Hepatocyte (in vitro differentiated cells): Measurements from ENCODE around the gene HSPA1A. TPM values are rescaled to one million over a fixed set of nuclear protein-coding genes. Genes with fewer than 3 reads are reported as not detected.
A peak's percentile ranks its signal among the peaks of the same experiment; 100 is the strongest.

ENCODE experiments used
- DNase-seq: peaks from one replicate; pipeline ENCODE4 v3.0.0-alpha.2; 2016; ENCODE audit warnings: low spot score
- H2AFZ ChIP-seq: fragments of 200-600 bp; sonication (generic); 2 replicates; pipeline ENCODE4 v1.6.0; 2016; ENCODE audit warnings: antibody characterized with exemption, mild to moderate bottlenecking
- H3K27ac ChIP-seq: fragments of 200-600 bp; sonication (generic); 2 replicates; pipeline ENCODE4 v1.5.1; 2016; ENCODE audit warnings: mild to moderate bottlenecking
- H3K27me3 ChIP-seq: fragments of 200-600 bp; sonication (generic); 2 replicates; pipeline ENCODE4 v1.6.1; 2016
- H3K36me3 ChIP-seq: fragments of 200-600 bp; sonication (generic); replicated peaks from 2 replicates; pipeline ENCODE4 v1.5.1; 2016; ENCODE audit warnings: low read depth; ENCODE audit not compliant: insufficient read depth
- H3K4me1 ChIP-seq: fragments of 200-600 bp; sonication (generic); 2 replicates; pipeline ENCODE4 v1.5.1; 2016; ENCODE audit warnings: mild to moderate bottlenecking, moderate library complexity; ENCODE audit not compliant: insufficient read depth
- H3K4me2 ChIP-seq: fragments of 200-600 bp; sonication (generic); 2 replicates; pipeline ENCODE4 v1.6.0; 2016
- H3K4me3 ChIP-seq: fragments of 200-600 bp; sonication (generic); 2 replicates; pipeline ENCODE4 v1.5.1; 2016; ENCODE audit warnings: mild to moderate bottlenecking
- H3K79me2 ChIP-seq: fragments of 200-600 bp; sonication (generic); 2 replicates; pipeline ENCODE4 v1.6.0; 2017; ENCODE audit warnings: mild to moderate bottlenecking
- H3K9me2 ChIP-seq: fragments of 200-600 bp; sonication (generic); replicated peaks from 2 replicates; pipeline ENCODE4 v1.6.0; 2017; ENCODE audit warnings: mild to moderate bottlenecking; ENCODE audit not compliant: insufficient read depth
- H3K9me3 ChIP-seq: fragments of 200-600 bp; sonication (generic); 2 replicates; pipeline ENCODE4 v1.5.1; 2016; ENCODE audit warnings: low read depth, mild to moderate bottlenecking
- H4K20me1 ChIP-seq: fragments of 200-600 bp; sonication (generic); 2 replicates; pipeline ENCODE4 v1.6.0; 2016; ENCODE audit warnings: mild to moderate bottlenecking; ENCODE audit not compliant: insufficient read depth, poor library complexity, severe bottlenecking
- EZH2 ChIP-seq: fragments of 200-600 bp; sonication (generic); IDR thresholded peaks from 2 replicates; pipeline ENCODE4 v1.6.1; 2016; ENCODE audit warnings: antibody characterized with exemption, mild to moderate bottlenecking, borderline replicate concordance
- EZH2phosphoT487 ChIP-seq: fragments of 200-600 bp; sonication (generic); IDR thresholded peaks from one replicate; pipeline ENCODE4 v1.6.1; 2018; ENCODE audit warnings: antibody characterized with exemption, mild to moderate bottlenecking, low read depth, moderate library complexity; ENCODE audit not compliant: unreplicated experiment, severe bottlenecking
- WGBS: methylation state at CpG from one replicate; pipeline ENCODE4 v1.1.6; 2016; ENCODE audit warnings: low lambda C conversion rate; ENCODE audit errors: missing lambda C conversion rate; 5-methylcytosine and 5-hydroxymethylcytosine counted together
- polyA plus RNA-seq: library from polyadenylated mRNA; unstranded; fragments of >200 nt; fragmentation: Nextera tagmentation; extraction: Ambion mirVana; gene quantifications from 2 replicates; pipeline ENCODE4 v1.2.1, GENCODE V29; 2016
- total RNA-seq: library from RNA; depleted of rRNA; stranded (reverse); fragments of >200 nt; gene quantifications from 2 replicates; pipeline ENCODE4 v1.2.3, GENCODE V29; 2014
- TF ChIP-seq, protein P1 (sequence below): fragments of 200-600 bp; sonication (generic); IDR thresholded peaks from 2 replicates; pipeline ENCODE4 v1.5.1; 2016; ENCODE audit warnings: antibody characterized with exemption, mild to moderate bottlenecking; ENCODE audit not compliant: poor library complexity

The HSPA1A gene
- total and polyA plus RNA-seq, 2 experiments from 2014 or later, result 82.2 to 83.3 TPM

DNA sequence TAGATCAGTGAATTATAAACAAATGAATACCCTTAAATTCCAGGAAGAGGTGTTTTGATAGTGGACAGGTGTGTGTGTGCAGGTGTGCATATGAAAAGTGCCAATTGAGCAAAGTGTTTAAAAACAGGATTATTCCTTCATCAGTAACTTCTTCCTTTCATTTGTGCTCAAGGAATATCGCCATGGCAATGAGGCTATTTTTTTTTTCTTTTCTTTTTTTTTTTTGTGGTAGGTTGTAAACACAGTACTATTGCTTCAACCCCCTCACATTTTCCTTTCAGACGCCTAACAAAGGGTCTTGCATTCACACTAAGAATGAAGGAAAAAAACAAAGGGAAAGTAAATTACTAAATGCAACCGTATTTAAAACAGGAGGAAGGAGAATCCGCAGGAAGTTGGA is 10.2 kb downstream of the HSPA1A start:
- no peaks in the 10 kb centered on the region for H3K9me3 ChIP-seq
- H3K9me2 ChIP-seq, result no peaks in the 10 kb centered on the region
- no peak for DNase-seq
- no peaks in the 10 kb centered on the region for H4K20me1 ChIP-seq
- no peaks in the 10 kb centered on the region for H3K27me3 ChIP-seq
- TF ChIP-seq EZH2 (no peak), EZH2phosphoT487 (no peak)
- TF ChIP-seq, protein P1, sequence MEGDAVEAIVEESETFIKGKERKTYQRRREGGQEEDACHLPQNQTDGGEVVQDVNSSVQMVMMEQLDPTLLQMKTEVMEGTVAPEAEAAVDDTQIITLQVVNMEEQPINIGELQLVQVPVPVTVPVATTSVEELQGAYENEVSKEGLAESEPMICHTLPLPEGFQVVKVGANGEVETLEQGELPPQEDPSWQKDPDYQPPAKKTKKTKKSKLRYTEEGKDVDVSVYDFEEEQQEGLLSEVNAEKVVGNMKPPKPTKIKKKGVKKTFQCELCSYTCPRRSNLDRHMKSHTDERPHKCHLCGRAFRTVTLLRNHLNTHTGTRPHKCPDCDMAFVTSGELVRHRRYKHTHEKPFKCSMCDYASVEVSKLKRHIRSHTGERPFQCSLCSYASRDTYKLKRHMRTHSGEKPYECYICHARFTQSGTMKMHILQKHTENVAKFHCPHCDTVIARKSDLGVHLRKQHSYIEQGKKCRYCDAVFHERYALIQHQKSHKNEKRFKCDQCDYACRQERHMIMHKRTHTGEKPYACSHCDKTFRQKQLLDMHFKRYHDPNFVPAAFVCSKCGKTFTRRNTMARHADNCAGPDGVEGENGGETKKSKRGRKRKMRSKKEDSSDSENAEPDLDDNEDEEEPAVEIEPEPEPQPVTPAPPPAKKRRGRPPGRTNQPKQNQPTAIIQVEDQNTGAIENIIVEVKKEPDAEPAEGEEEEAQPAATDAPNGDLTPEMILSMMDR, result no peak
- 62% methylated on average over 4 of the region's 4 CpGs for WGBS
- peaks cover 19% of the 10 kb centered on the region for H3K79me2 ChIP-seq
- H3K4me1 ChIP-seq, result peaks cover 31% of the 10 kb centered on the region
- H2AFZ ChIP-seq, result no peak overlapping the region
- no peak overlapping the region for H3K4me3 ChIP-seq
- peak overlapping the region; percentile 91 for H3K27ac ChIP-seq
- no peaks in the 10 kb centered on the region for H3K36me3 ChIP-seq
- peak overlapping the region; percentile 76 for H3K4me2 ChIP-seq

DNA sequence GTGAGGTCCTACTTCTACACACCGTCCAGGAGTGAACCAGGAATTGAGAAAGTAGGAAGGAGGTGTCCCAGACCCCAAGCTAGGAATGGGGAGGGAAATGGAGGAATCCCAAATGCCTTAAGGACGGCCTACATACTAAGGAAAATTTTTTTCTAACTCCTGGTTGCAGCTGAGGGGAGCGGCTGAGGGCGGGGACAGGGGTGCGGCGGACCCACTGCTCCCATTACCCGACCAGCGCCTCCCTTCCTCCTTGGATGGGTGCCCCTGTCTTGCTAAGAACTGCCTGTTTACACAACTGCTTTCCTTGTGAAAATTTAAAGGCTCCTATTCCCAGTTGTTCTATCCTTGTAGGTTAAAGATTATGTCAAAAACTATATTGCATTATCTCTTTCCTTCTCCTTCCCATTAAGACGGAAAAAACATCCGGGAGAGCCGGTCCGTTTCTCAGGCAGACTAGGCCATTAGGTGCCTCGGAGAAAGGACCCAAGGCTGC is 11.5 kb downstream of the HSPA1A start:
- Histone ChIP-seq H4K20me1 (no peaks in the 10 kb centered on the region), H3K4me1 (peaks cover 29% of the 10 kb centered on the region), H3K36me3 (no peaks in the 10 kb centered on the region), H3K27ac (peak overlapping the region; percentile 91), H3K9me3 (no peaks in the 10 kb centered on the region), H3K79me2 (peaks cover 26% of the 10 kb centered on the region), H3K9me2 (no peaks in the 10 kb centered on the region), H2AFZ (peak overlapping the region; percentile 38), H3K4me2 (peak overlapping the region; percentile 76), H3K27me3 (no peaks in the 10 kb centered on the region), H3K4me3 (peak overlapping the region; percentile 18)
- WGBS, result 4% methylated on average over 13 of the region's 13 CpGs
- TF ChIP-seq EZH2, result no peak
- TF ChIP-seq EZH2phosphoT487, result no peak
- TF ChIP-seq, protein P1, result no peak
- peak; percentile 86 for DNase-seq

DNA sequence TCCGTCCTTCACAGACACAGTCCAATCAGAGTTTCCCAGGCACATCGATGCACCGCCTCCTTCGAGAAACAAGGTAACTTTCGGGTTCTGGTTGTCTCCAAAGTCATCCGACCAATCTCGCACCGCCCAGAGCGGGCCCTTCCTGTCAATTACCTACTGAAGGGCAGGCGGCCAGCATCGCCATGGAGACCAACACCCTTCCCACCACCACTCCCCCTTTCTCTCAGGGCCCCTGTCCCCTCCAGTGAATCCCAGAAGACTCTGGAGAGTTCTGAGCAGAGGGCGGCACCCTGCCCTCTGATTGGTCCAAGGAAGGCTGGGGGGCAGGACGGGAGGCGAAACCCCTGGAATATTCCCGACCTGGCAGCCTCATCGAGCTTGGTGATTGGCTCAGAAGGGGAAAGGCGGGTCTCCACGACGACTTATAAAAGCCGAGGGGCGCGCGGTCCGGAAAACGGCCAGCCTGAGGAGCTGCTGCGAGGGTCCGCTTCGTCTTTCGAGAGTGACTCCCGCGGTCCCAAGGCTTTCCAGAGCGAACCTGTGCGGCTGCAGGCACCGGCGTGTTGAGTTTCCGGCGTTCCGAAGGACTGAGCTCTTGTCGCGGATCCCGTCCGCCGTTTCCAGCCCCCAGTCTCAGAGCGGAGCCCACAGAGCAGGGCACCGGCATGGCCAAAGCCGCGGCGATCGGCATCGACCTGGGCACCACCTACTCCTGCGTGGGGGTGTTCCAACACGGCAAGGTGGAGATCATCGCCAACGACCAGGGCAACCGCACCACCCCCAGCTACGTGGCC is 12.1 kb downstream of the HSPA1A start, which contains the start of gene HSPA1B:
Gene HSPA1B (plus strand): TSS at position 453 of the 794 bp plus-strand sequence. CDS start 213 bp downstream, at position 666.
- H3K4me1 ChIP-seq, result peaks cover 29% of the 10 kb centered on the region
- TF ChIP-seq EZH2 (no peak), EZH2phosphoT487 (no peak)
- peak within 1 kb of the TSS; percentile 38 for H2AFZ ChIP-seq
- DNase-seq, result peak; percentile 99
- WGBS, result 2% methylated on average over 54 of the region's 56 CpGs
- no peaks in the 10 kb centered on the region for H3K27me3 ChIP-seq
- H3K9me3 ChIP-seq, result no peaks in the 10 kb centered on the region
- H3K36me3 ChIP-seq, result no peaks in the 10 kb centered on the region
- peak within 1 kb of the TSS; percentile 23 for H3K4me3 ChIP-seq
- H3K9me2 ChIP-seq, result no peaks in the 10 kb centered on the region
- peaks cover 30% of the 10 kb centered on the region for H3K79me2 ChIP-seq
- peak within 1 kb of the TSS; percentile 91 for H3K27ac ChIP-seq
- no peaks in the 10 kb centered on the region for H4K20me1 ChIP-seq
- H3K4me2 ChIP-seq, result peak within 1 kb of the TSS; percentile 76
